ENCODE results near the gene ARFGAP1.

ARFGAP1 gene

GRCh38 chr20:63264000-63264399, 8.6 kb upstream of the ARFGAP1 start:
- in situ Hi-C loops (cut with MboI; ENCODE audit: low sequenced_read_pairs, unreplicated experiment), result no loop called here
- no peak for TF ChIP-seq CTCF (IDR thresholded peaks at IDR 0.05; ENCODE audit: borderline replicate concordance, control extremely low read depth, extremely low read depth, insufficient read depth, missing control alignments)
- DNase-seq (ENCODE audit: low spot score), result no peak

GRCh38 chr20:63264519-63264918, 8.1 kb upstream of the ARFGAP1 start:
- DNase-seq (ENCODE audit: low spot score), result no peak
- in situ Hi-C loops (cut with MboI; ENCODE audit: low sequenced_read_pairs, unreplicated experiment), result no loop called here
- TF ChIP-seq CTCF (IDR thresholded peaks at IDR 0.05; ENCODE audit: borderline replicate concordance, control extremely low read depth, extremely low read depth, insufficient read depth, missing control alignments), result no peak

- in situ Hi-C loops (cut with MboI; ENCODE audit: low sequenced_read_pairs, unreplicated experiment), result no loop called here
- no peak for TF ChIP-seq CTCF (IDR thresholded peaks at IDR 0.05; ENCODE audit: borderline replicate concordance, control extremely low read depth, extremely low read depth, insufficient read depth, missing control alignments)
- DNase-seq (ENCODE audit: low spot score), result no peak
Measured at GRCh38 chr20:63265891-63266515, 6.6 kb upstream of the ARFGAP1 start.

GRCh38 chr20:63267691-63268090, 4.9 kb upstream of the ARFGAP1 start:
- in situ Hi-C loops (cut with MboI; ENCODE audit: low sequenced_read_pairs, unreplicated experiment), result no loop called here
- no peak for DNase-seq (ENCODE audit: low spot score)
- no peak for TF ChIP-seq CTCF (IDR thresholded peaks at IDR 0.05; ENCODE audit: borderline replicate concordance, control extremely low read depth, extremely low read depth, insufficient read depth, missing control alignments)

GRCh38 chr20:63268256-63268655, 4.4 kb upstream of the ARFGAP1 start:
- DNase-seq (ENCODE audit: low spot score), result no peak
- in situ Hi-C loops (cut with MboI; ENCODE audit: low sequenced_read_pairs, unreplicated experiment), result no loop called here
- TF ChIP-seq CTCF (IDR thresholded peaks at IDR 0.05; ENCODE audit: borderline replicate concordance, control extremely low read depth, extremely low read depth, insufficient read depth, missing control alignments), result no peak

- no peak for DNase-seq (ENCODE audit: low spot score)
- TF ChIP-seq CTCF (IDR thresholded peaks at IDR 0.05; ENCODE audit: borderline replicate concordance, control extremely low read depth, extremely low read depth, insufficient read depth, missing control alignments), result no peak
- in situ Hi-C loops (cut with MboI; ENCODE audit: low sequenced_read_pairs, unreplicated experiment), result no loop called here
Measured at GRCh38 chr20:63268671-63269439, 3.8 kb upstream of the ARFGAP1 start.
